GM21367 (cell line): ENCODE measurements around the gene UQCRC1.

ENCODE experiments used
- ATAC-seq: cut with Tn5 transposase; IDR thresholded peaks from one replicate; pipeline ENCODE4 v1.9.1; 2021; ENCODE audit not compliant: unreplicated experiment

Gene UQCRC1

DNA sequence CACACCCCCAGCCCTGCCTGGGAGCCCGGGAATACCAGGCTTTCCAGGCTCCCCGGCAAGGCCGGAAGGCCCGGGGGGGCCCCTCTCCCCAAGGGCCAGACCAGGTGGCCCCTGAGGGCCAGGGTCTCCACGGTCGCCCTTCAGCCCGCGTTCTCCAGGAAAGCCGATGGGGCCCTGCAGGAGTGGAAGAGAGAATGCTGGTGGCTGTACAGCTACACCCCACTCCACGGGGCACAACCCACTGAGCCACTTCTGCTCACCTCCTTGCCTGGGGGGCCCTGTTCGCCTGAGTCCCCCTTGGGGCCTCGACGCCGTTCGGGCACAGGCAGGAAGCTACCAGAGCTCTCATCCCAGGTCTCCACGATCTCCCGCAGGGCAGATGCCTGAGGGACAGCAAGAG lies 34.1 kb downstream of the UQCRC1 start:
- no peak for ATAC-seq

DNA sequence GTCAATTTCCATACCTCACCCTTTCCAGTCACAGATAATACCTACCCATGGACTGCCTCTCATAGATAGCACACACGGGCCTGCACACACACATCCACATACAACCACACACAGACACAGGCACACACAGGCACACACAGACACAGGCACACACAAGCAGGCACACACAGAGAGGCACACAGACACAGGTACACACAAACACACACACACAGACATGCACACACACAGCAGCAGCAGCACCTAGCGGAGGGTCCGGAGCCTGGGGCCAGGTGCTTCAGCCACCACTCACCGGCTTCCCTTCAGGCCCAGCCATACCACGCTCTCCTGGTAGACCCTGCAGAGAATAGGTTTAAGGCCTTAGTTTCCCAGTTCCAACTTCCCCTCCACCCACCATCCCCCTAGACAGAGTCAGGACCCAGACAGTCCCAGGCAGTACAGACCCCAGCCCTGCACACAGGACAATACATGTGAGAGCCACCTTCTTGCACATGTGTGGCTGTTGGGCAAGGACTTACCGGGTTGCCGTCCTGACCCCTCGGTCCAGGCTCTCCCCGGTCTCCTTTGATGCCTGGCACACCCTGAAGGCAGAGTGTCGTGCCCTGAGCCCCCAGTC lies 35.4 kb downstream of the UQCRC1 start:
- no peak for ATAC-seq

DNA sequence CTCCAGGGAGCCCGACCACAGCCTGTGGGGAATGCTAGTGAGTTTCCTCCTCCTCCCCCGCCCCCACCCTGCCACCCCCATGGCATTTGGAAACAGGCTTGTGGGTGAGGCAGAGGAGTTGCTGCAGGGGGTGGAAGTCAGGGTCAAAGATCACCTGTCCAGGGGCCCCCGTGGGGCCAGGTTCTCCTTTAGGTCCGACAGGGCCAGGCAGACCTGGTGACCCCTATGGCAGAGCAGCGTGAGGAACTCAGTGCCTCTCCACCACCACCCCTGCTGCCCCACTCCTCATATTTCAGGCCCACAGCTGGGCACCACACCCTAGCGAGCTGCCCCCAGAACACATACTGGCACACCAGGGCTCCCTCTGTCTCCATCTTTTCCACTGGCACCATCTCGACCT lies 36.9 kb downstream of the UQCRC1 start:
- ATAC-seq = no peak

DNA sequence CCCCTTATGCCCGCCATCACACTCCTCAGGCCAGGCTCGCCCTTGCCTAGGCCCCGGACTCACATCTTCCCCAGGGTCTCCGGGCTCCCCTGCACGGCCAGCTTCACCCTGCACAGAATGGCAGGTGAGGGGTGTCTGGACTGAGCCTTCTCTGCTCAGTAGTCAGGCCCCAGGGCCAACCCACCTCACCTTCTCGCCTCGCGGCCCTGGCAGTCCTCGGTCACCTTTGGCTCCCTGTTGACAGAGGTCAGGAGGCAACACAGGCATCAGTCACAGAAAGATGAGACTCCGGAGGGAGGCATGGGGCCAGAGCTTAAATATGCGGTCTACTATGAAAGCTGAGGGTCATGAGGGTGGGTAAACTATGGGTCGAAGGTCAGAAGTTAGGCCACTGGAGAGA lies 37.5 kb downstream of the UQCRC1 start:
- ATAC-seq = no peak

DNA sequence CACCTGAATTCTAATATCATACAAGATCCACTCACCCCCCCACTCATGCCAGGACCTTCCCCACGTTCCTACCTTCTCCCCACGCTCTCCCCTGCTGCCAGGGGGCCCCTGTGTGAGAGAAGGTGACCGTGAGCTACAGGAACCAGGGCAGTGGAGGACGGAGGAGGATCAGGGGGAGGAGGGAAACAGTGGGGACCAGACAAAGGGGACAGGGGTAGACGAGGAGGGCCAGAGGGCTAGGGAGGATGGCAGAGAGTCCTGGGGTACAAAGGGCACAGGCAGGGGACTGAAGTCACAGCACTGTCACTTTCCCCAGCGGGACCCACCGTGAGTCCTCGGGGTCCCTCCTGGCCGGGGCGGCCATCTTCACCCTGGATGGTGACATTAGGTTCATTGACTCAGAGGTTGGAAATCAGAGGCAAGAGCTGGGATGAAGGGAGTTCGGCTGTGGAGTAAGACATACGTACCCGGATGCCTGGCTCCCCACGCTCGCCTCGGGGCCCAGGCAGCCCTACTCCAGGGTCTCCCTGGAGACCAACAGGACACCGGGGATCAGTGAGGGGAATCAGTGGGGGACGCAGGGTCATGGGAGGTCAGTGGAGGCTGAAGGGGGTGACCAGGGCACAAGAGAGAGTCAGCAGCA lies 39.5 kb downstream of the UQCRC1 start:
- no peak for ATAC-seq

DNA sequence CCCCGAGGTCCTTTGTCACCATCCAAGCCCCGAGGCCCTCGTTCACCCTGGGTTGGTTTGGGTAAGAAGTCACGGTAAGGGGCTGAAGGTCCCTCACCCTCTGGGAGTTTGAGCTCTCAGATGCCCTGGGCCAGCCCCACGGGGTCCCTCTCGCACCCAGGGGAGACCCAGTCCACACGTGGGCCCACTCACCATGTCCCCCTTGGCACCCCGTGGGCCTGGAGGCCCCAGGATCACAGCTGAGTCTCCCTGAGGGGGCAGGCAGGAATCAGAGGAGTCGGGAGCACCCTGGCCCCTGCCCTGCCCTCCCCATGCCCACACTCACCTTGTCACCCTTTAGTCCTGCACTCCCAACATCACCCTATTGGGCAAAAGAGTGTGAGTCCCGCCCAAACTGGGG lies 40.0 kb downstream of the UQCRC1 start:
- ATAC-seq = no peak

DNA sequence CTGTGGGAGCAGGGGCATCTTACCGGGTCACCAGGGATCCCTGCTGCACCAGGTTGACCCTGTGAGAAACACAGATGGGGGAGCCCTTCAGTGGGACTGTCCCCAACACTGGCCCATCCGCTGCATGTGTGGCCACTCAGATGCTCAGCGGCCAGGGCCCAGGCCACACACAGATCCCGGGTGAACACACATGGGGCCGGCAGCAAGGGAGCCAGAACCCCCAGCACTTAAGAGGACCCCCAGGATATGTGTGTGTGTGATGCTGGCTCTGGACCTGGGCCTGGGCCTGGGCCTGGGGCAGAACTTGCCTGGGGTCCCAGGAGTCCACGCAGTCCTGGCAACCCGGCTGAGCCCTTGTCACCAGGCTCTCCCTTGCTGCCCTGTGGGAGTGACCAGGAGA lies 41.0 kb downstream of the UQCRC1 start:
- ATAC-seq = no peak

DNA sequence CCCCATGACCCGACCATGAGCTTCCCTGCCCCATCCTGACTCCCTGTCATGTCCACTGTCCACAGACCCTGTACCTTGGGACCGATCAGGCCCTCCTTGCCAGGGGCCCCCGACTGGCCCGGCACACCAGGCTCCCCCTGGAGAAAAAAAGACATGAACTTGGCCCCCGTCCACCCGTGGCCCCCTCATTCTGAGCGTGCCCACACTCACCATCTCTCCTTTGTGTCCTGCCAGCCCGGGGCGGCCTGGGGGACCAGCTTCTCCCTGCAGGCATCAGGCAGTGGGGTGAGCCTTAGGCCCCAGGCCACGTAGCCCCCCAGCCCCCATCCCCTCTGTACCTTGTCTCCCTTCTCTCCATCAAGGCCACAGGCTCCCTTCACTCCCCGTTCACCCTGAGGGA lies 41.9 kb downstream of the UQCRC1 start:
- no peak for ATAC-seq

DNA sequence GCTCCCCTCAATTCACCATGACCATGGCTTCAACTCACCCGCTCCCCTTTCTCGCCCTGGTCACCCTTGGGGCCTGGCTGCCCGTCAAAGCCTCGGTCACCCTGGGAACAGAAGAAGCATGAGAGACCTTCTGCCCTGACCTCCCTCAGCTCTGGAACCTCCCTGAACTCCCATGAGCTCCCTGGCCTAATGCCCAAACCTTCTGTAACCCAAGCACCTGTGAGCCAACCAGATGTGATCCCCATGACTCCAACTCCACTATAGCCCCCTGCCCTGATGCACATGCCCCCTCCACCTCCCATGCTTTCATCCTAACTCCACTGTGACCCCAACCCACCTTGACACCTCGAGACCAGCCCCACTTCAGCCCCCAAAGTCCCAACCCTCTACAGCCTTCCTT lies 42.4 kb downstream of the UQCRC1 start:
- ATAC-seq = no peak

DNA sequence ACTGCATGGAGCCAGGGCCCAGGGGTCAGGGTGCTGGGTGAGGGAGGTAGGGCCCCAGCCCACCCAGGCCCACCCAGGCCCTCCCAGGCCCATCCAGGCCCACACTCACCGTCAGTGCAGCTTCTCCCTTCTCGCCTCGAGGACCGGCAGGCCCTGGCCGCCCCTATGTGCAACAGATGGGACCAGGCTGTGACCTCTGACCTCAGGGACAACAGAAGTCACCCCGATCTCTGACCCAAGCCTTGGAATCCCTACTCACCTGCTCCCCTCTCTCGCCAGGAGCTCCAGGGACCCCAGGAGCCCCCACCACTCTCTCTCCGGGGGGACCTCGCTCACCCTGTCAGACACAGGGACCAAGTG lies 43.1 kb downstream of the UQCRC1 start:
- ATAC-seq = no peak

DNA sequence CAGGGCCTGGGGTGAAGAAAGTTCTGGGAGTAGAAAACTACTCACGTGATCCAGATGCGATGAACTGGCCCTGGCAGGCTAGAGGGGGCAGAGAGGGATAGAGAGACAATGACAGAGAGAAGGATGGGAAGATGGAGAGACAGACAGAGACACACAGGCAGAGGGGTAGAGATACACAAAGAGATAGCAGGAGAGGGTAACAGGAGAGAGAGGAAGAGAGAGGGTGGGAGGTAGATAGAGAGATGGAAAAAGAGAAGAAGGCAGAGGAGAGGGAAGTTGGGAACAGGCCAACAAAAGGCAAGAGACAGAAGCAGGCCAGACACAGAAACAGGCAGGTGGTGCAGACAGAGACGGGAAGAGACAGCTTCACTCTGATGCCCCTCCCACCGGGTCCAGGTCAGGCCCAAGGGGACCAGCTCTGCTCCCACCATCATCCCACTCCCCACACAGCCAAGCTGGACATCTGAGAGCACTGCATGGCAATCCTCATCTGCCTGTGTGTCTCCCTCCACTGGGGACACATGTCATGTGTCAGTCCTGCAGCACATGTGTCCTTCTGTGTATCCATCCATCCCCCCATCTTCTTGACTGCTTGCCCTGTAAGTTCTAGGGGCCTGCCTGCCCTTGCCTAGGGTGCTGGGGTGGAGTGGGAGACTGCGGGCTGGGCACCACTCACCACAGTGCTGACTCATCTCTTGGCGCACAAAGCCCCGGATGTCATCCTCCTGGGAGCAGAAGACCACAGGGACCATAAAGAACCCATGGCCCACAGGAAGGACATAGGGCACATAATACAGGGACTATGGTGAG lies 43.6 kb downstream of the UQCRC1 start:
- no peak for ATAC-seq

DNA sequence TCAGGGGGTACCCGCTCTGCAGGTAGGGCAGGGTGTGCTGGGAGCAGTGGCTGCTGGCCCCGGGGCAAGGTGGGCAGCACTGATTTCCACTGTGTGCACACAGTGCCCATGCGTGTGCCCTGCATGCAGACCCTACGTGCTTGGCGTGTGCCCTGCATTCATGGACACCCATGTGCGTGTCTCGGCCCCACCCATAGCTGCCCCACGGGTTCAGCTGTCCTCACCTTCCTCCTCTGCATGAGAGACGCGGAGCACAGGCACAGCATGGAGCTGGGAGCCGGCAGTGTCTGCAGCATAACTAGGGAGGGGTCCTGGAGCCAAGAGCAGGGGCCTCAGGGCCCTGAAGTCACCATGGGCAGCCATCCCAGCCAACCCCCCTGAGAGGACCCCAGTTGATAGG lies 44.3 kb downstream of the UQCRC1 start:
- no peak for ATAC-seq

DNA sequence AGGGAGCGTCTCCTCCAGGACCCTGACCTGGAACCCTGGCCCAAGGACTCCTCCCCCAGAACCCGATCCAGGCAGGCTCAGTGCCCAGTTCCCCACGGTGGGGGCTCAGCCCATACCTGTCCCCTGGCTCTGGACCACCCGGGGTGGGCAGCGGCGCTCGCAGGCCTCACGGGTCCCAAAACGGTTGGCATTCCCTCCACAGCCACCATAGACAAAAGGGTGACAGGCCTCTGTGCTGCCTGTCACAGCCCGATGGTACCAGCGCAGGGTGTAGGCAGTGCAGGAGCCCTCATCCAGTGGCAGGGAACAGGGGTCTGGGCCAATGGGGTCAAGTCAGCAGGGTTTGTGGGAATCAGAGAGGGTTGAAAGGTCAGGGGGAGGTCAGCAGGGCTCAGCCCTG lies 44.8 kb downstream of the UQCRC1 start:
- no peak for ATAC-seq

DNA sequence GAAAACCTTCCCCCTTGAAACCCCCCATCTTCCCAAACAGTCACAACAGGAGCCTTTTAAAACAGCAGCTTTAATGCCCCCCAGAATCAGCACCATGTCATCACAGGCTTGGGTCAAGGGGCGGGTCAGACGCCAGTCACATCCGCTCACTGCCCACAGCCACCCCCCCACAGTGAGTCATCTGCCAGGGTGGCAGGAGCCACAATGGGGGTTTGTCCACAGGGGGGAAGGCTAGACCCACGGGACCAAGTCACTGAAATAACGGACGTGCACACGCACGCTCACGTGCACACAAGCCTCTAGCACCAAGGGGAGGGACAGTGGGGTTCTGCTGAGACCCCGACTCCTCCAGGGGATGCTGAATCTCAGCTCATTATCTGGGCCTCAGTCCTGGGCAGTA lies 45.4 kb downstream of the UQCRC1 start:
- ATAC-seq = no peak

DNA sequence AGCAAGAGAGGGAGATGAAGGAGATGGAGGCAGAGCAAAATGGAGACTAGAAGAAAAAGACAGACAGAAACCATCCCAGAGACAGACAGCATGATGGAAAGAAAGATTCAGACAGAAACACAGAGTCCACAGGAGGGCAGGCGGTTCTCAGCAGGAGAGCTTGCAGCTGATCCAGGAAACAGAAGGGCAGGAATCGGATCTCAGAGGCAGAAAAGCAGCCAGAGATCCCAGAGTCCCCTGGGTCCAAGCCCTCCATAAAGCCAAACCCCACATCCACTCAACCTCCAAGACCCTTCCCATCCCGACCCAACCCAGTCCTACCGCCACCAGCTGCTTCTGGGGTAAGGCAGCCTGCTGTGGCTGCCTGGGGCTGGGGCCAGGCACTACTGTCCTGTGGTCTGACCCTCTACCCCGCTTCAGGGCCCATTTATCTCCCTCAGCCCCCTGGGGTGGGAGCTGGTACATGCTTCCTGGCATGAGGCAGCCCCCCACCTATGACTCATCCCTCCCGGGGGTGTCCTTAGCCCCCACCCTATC lies 46.0 kb downstream of the UQCRC1 start, which contains the start of gene UCN2:
Gene UCN2 (minus strand): TSS at position 400 of the 537 bp plus-strand sequence. CDS start 657 bp downstream, outside the sequence.
- ATAC-seq = no peak

DNA sequence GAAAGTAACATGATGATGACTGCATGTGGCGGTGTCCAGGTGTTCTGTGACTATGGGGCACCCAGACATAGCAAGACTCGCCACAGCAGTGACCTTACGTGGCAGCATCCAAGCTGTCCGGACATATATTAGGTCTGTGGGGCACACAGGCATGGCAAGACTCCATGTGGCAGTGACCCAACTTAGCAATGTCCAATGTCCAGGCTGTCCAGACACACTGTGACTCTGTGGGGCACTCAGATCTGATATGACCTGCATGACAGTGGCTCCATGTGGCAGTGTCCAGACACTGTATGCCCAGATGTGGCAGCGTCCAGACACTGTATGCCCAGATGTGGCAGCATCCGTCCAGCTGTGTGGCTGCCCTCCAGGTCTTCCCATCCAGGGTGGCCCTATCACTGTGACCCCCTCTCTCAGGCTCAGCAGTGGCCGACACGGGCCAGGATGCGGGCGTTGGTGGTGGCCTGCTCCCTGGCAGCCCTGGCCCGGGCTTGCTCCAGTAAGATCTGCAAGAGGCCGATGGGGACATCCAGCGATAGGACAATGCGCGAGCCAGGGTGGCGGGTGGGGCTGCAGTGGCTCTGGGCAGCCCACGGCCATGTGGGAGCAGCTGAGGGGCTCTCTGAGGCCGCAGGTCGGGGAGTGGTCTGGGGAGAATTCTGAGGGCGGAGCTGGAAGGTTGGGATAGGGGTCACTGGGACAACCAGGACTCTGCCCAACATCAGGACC lies 46.9 kb downstream of the UQCRC1 start:
- no peak for ATAC-seq

DNA sequence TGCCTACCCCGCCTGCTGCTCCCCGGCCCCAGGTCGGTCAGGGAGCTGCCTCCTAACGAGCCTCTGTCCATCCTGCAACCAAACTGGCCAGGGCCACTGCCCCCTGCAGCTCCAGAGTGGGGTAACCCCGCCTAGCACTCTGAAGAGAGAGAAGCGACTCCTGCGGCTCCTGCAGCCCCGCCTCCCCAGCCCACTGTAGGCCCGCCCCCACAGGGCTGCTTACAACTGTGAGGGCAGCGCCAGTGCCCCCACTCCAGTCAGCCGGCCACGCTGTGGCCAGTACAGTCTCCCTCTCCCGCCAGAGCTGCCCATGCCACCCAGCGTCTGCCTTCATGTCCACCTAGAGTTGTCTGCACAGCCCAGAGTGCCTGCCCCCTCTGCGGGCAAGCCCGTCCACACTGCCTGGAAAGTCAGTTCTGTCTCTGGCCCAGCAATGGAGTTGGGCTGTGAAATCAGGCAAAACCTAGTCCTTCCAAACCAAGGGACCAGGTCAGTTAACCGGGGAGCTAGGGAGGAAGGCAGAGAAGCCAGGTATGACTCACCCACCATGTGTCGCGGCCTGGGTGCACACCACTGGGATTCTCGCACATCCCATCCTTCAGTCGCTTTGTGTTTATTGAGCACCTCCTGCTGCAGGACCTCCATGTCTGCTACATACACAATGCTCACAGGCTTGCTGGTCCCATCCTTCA lies 48.3 kb downstream of the UQCRC1 start:
- ATAC-seq = no peak

DNA sequence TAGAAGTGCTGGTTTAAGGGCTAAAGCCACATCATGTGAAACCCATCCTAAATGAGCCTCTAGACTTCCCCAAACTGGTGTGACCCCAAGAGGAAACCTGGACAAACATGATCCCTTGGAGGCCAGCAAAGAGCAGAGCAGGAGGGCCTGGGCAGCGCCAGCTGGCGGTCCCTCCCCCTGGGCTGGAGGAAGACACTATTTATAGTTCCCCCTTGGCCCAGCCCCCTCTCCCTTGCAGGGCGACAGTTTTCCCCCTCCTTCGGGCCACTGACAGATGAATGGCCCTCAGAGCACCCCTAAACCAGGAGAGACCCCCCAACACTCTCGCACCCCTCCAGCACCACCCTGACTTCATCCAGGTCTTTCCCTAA lies 48.8 kb downstream of the UQCRC1 start:
- ATAC-seq = no peak

DNA sequence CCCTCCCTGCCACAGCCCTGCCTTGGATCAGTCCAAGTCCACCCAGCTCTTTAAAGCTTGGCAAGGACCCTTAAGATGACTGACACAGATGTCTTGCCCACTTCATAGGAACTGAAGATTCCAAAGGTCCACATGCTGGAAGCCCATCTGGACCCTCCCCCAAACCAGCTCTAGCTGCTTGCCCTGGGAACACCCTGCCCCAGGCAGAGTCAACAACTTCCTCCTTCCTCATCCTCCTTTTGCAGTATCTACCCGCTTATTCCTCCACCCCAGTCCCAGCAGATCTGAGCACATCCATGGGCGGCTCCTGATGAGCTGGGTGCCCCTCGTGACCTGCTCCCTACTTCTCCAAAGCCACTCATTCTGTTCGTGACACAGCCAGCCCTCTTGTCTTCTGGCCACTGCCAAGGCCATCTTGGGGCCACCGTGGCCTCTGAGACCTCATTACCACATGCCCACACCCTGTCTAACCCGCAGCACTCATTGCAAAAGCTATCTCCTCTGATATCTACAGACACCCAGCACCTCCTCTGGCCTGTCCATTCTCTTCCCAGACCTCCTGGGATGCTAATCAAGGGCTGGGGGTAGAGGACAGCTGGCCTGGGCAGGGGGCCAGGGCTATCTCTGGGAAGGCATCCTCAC lies 50.8 kb downstream of the UQCRC1 start:
- ATAC-seq = no peak
